ENCODE results near the gene ARHGAP8.

ARHGAP8 gene

DNA sequence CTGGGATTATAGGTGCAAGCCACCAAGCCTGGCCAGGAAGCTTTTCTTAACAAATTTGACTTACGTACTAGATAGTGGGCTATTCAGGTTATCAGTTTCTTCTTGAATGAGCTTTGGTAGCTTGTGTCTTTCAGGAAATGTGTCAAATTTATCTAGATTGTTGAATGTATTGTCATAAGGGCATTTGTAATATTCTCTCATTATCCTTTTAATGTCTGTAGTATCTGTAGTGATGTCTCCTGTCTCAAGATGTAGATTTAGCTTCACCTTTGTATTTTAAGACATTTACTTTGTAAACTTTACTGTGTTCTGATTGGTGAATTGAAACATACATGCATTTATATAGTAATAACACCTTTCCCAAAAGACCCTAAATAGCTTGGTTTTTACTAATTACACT, 20.7 kb downstream of the ARHGAP8 start:
- Histone ChIP-seq H3K4me3 (ENCODE audit: low read length) (no peak overlapping the region), H3K36me3 (ENCODE audit: insufficient read depth, low read length) (no peaks in the 10 kb centered on the region), H3K4me1 (ENCODE audit: insufficient read depth, low read length) (no peaks in the 10 kb centered on the region), H2AFZ (ENCODE audit: low read depth, low read length) (no peak overlapping the region), H3K9me3 (ENCODE audit: low read length) (no peaks in the 10 kb centered on the region), H3K27me3 (ENCODE audit: insufficient read depth, low read length) (no peaks in the 10 kb centered on the region)

DNA sequence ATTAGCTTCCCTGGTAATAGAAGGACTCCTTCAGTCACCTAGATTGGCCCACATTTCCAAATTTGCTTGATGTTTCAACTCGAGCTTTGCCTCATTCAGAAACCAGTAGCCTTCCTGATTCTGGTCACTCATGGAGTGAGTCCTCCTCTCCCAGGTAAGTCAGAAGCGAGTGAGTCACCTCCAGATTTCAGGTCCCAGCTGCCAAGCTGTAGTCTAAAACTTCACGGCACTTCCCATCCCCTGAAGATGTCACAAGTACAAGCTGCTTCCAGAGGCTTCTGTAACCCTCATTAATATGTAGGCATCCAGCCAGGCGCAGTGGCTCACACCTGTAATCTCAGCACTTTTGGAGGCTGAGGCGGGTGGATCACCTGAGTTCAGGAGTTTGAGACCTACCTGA, 23.5 kb downstream of the ARHGAP8 start:
- H2AFZ ChIP-seq (ENCODE audit: low read depth, low read length), result no peak overlapping the region
- no peaks in the 10 kb centered on the region for H3K27me3 ChIP-seq (ENCODE audit: insufficient read depth, low read length)
- H3K36me3 ChIP-seq (ENCODE audit: insufficient read depth, low read length), result no peaks in the 10 kb centered on the region
- no peaks in the 10 kb centered on the region for H3K9me3 ChIP-seq (ENCODE audit: low read length)
- no peak overlapping the region for H3K4me3 ChIP-seq (ENCODE audit: low read length)
- no peaks in the 10 kb centered on the region for H3K4me1 ChIP-seq (ENCODE audit: insufficient read depth, low read length)

DNA sequence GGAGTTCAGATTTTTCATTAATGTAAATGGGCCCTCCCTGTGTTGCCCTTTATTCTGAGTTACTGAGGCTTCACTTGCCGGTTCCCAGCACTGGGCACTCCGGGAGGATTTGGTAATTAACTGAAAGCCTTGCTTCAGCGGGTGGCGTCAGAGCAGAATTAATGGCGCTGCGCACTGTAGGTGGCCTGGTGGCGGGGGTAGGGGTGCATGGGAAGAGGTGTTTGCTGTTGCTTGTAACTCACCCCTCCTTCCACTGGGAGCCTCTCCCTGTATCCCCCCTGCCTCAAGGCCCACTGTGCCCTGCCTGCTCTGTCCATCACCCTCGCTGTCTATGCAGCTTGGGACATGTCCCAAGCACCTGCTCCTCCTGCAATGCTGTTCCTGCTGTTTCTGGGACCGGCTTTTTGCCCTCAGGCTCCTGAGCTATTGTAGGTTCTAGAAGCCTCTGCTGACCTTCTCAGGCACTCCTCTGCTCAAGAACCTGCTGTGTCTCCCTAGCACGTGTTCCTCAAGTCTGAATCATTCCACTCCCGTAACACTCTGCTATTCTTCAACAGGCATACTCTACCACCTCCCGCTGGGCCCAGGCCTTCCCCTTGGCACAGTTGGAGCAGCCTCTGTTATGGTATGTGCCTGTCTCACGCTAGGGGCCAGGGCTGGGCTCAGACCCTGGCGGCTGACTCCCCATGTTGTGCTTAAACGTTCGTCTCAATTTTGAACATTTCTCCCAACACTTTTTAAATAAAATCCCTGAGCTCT, 24.4 kb downstream of the ARHGAP8 start:
- H3K4me1 ChIP-seq (ENCODE audit: insufficient read depth, low read length), result no peaks in the 10 kb centered on the region
- H2AFZ ChIP-seq (ENCODE audit: low read depth, low read length), result no peak overlapping the region
- no peaks in the 10 kb centered on the region for H3K9me3 ChIP-seq (ENCODE audit: low read length)
- H3K27me3 ChIP-seq (ENCODE audit: insufficient read depth, low read length), result no peaks in the 10 kb centered on the region
- no peak overlapping the region for H3K4me3 ChIP-seq (ENCODE audit: low read length)
- no peaks in the 10 kb centered on the region for H3K36me3 ChIP-seq (ENCODE audit: insufficient read depth, low read length)

DNA sequence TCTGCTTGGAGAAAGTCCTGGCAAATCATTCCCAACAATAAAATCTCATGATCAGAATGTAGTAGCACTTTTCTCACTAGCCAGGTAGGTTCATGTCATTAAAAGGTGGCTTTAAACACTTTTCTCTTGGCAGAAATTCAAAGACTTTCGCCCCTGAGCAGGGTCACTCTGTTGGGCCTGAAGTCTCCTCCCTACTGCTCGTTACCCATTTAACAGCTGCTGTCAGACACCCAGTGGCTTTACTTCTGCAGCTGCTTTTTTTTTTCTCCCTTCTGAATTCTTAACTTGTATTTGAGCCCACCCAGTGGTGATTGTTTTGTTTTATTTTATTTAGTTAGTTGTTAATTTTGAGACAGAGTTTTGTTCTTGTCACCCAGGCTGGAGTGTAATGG, 25.0 kb downstream of the ARHGAP8 start:
- Histone ChIP-seq H3K9me3 (ENCODE audit: low read length) (no peaks in the 10 kb centered on the region), H3K27me3 (ENCODE audit: insufficient read depth, low read length) (no peaks in the 10 kb centered on the region), H3K4me1 (ENCODE audit: insufficient read depth, low read length) (no peaks in the 10 kb centered on the region), H3K4me3 (ENCODE audit: low read length) (no peak overlapping the region), H3K36me3 (ENCODE audit: insufficient read depth, low read length) (no peaks in the 10 kb centered on the region), H2AFZ (ENCODE audit: low read depth, low read length) (no peak overlapping the region)

DNA sequence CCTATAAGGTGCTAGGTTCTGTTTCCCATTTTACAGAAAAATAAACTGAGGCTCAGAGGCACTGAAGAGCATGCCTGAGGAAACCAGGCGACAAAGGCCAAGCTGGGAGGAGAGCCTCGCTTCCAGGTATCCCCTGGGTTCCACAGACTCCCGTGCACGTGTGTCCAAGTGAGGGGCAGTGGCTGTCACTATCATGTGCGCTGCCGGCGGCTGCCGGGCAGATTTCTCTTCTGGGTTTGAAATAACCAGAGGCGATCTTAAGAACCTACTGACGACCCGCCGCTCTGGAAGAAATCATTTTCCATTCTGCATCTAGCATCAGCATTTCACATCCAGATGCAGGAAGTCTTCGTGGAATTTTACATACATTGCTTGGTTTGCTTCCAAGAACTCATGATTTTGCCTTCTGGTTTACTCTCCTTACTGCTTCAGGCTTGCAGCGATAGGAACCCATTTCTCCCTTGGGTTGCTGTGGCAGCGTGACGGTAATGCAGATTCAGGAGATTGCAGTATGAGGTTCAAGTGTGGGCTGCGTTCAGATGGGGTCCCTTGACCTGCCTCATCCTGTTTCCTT, 28.6 kb downstream of the ARHGAP8 start:
- Histone ChIP-seq H3K4me1 (ENCODE audit: insufficient read depth, low read length) (no peaks in the 10 kb centered on the region), H3K9me3 (ENCODE audit: low read length) (no peaks in the 10 kb centered on the region), H2AFZ (ENCODE audit: low read depth, low read length) (no peak overlapping the region), H3K27me3 (ENCODE audit: insufficient read depth, low read length) (no peaks in the 10 kb centered on the region), H3K36me3 (ENCODE audit: insufficient read depth, low read length) (no peaks in the 10 kb centered on the region), H3K4me3 (ENCODE audit: low read length) (no peak overlapping the region)

DNA sequence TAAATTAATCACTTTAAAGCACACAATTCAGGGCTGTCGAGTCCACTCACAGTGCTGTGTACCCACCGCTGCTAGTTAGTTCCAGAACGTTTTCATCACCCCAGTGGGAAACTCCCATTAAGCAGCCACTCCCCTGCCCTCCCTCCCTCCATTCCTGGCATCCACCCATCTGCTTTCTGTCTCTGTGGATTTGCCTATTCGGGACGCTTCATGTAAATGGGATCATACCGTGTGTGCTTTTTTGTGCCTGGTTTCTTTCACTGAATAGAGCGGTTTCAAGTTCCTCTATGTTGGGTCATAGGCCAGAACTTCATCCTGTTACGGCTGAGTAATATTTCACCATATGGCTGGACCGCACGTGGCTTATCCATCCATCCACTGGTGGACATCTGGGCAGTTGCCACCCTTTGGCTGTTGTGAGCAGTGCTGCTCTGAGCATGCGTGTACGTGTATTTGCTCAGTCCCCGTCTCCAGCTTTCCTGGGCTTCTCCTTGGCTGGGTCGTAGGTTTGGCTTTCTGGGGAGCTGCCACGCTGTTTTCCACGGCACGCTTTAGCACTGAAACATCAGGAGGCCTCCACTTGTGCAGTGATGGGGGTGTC, 30.1 kb downstream of the ARHGAP8 start:
- Histone ChIP-seq H3K36me3 (ENCODE audit: insufficient read depth, low read length) (no peaks in the 10 kb centered on the region), H3K4me1 (ENCODE audit: insufficient read depth, low read length) (no peaks in the 10 kb centered on the region), H3K4me3 (ENCODE audit: low read length) (no peak overlapping the region), H2AFZ (ENCODE audit: low read depth, low read length) (no peak overlapping the region), H3K27me3 (ENCODE audit: insufficient read depth, low read length) (no peaks in the 10 kb centered on the region), H3K9me3 (ENCODE audit: low read length) (no peaks in the 10 kb centered on the region)

DNA sequence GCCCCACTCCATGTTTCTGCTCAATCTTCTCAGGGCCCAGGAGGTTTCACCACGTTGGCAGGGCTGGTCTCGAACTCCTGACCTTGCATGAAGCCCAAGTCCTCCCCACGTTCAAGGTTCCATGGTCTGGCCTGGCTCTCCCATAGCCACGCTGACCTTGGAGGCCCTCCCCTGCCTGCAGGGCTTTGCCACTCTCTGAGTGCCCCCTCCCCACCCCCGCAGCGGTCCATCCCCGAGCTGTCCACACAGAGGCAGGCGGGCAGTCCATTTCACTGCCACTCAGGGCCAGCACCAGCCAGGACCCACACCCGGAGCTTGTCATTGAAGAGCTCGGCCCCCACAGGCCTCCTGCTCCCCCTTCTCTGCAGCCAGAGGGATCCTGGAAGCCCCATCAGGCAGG, 30.7 kb downstream of the ARHGAP8 start:
- no peaks in the 10 kb centered on the region for H3K36me3 ChIP-seq (ENCODE audit: insufficient read depth, low read length)
- no peaks in the 10 kb centered on the region for H3K4me1 ChIP-seq (ENCODE audit: insufficient read depth, low read length)
- H3K4me3 ChIP-seq (ENCODE audit: low read length), result no peak overlapping the region
- H3K9me3 ChIP-seq (ENCODE audit: low read length), result no peaks in the 10 kb centered on the region
- H2AFZ ChIP-seq (ENCODE audit: low read depth, low read length), result no peak overlapping the region
- no peaks in the 10 kb centered on the region for H3K27me3 ChIP-seq (ENCODE audit: insufficient read depth, low read length)

DNA sequence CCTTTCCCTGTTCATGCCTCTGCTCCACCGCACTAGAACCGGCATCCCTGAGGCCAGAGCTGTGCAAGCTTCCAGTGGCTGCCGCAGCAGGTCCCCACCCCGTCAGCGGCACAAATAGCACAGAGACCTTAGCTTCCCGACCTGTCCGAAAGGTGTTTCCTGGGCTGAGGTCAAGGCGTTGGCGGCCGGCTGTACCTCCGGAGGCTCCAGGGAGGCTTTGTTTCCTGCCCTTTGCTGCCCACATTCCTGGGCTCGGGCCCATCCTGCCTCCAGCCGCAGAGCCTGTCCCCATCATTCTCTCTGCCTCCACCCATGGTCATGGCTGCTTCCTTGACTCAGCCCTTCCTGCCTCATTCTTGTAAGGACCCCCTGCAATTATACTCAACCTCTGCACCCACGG, 31.2 kb downstream of the ARHGAP8 start:
- H3K4me3 ChIP-seq (ENCODE audit: low read length), result no peak overlapping the region
- H3K27me3 ChIP-seq (ENCODE audit: insufficient read depth, low read length), result no peaks in the 10 kb centered on the region
- no peaks in the 10 kb centered on the region for H3K36me3 ChIP-seq (ENCODE audit: insufficient read depth, low read length)
- H3K9me3 ChIP-seq (ENCODE audit: low read length), result no peaks in the 10 kb centered on the region
- H2AFZ ChIP-seq (ENCODE audit: low read depth, low read length), result no peak overlapping the region
- no peaks in the 10 kb centered on the region for H3K4me1 ChIP-seq (ENCODE audit: insufficient read depth, low read length)

DNA sequence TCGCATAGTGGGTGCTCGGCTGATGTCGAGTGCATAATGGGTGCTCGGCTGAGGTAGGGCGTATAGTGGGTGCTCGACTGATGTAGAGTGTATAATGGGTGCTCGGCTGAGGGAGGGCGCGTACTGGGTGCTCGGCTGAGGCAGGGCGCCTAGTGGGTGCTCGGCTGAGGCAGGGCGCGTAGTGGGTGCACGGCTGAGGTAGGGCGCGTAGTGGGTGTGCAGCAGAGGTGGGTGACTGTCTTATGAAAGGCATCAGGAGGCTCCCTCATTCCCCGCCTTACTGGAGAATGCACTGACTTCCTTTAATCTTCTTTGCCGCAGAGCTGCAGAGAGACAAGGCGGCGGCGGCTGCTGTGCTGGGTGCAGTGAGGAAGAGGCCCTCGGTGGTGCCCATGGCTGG, 33.8 kb downstream of the ARHGAP8 start:
- no peak overlapping the region for H2AFZ ChIP-seq (ENCODE audit: low read depth, low read length)
- no peak overlapping the region for H3K4me3 ChIP-seq (ENCODE audit: low read length)
- no peaks in the 10 kb centered on the region for H3K36me3 ChIP-seq (ENCODE audit: insufficient read depth, low read length)
- H3K27me3 ChIP-seq (ENCODE audit: insufficient read depth, low read length), result no peaks in the 10 kb centered on the region
- H3K9me3 ChIP-seq (ENCODE audit: low read length), result no peaks in the 10 kb centered on the region
- no peaks in the 10 kb centered on the region for H3K4me1 ChIP-seq (ENCODE audit: insufficient read depth, low read length)

DNA sequence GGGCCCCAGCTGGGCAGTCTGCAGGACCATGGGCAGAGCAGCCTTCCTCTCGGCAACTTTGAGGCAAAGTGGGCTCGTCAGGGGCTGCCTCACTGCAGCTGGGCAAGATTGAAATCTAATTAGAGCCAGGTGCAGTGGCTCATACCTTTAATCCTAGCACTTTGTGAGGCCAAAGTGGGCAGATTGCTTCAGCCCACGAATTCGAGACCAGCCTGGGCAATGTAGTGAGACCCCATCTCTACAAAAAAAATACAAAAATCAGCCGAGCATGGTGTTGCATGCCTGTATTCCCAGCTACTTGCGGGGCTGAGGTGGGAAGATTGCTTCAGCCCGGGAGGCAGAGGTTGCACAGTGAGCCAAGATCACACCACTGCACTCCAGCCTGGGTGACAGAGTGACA, 34.2 kb downstream of the ARHGAP8 start:
- Histone ChIP-seq H2AFZ (ENCODE audit: low read depth, low read length) (no peak overlapping the region), H3K27me3 (ENCODE audit: insufficient read depth, low read length) (no peaks in the 10 kb centered on the region)

DNA sequence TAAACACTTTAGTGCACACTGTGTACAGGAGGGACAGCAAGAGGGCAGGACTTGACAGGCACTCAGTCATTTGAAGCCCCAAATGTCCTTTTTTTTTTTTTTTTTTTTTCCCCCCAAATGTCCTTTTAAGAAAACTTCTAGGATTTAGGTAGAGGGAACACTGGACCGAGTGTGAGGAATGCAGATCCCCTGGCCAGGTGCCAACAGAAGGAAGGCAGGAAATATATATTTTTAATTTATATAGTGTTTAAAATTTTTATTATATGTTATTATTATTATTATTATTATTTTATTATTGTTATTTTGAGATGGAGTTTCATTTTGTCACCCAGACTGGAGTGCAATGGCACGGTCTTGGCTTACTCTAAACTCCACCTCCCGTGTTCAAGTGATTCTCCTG, 35.5 kb downstream of the ARHGAP8 start:
- H3K27me3 ChIP-seq (ENCODE audit: insufficient read depth, low read length), result no peaks in the 10 kb centered on the region

More for the DNA sequence above, 34.2 kb downstream of the ARHGAP8 start:
- H3K9me3 ChIP-seq (ENCODE audit: low read length), result no peaks in the 10 kb centered on the region
- H3K4me3 ChIP-seq (ENCODE audit: low read length), result no peak overlapping the region
- H3K4me1 ChIP-seq (ENCODE audit: insufficient read depth, low read length), result no peaks in the 10 kb centered on the region
- no peaks in the 10 kb centered on the region for H3K36me3 ChIP-seq (ENCODE audit: insufficient read depth, low read length)

DNA sequence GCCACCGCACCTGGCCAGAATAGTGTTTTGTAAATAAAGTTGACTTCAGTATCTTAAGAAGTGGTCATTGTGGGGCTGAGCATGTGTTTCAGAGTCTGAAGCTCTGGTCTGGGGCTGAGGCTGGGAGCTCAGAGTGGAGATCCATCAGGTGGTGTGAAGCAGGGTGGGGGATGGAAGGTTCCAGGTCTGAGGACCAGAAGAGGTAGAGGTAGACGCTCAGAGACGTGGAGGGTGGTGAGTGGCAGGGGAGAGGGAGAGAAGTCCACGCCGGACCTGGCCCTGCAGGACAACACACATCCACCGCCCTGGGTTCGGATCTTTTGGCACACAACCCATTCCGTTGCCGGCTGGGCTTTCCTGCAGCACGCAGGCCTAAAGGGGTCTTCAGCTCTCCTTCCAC, 40.7 kb downstream of the ARHGAP8 start:
- no peaks in the 10 kb centered on the region for H3K4me1 ChIP-seq (ENCODE audit: insufficient read depth, low read length)
- no peak overlapping the region for H3K4me3 ChIP-seq (ENCODE audit: low read length)
- no peak overlapping the region for H2AFZ ChIP-seq (ENCODE audit: low read depth, low read length)
- H3K36me3 ChIP-seq (ENCODE audit: insufficient read depth, low read length), result no peaks in the 10 kb centered on the region
- H3K27me3 ChIP-seq (ENCODE audit: insufficient read depth, low read length), result peaks cover 4% of the 10 kb centered on the region
- no peaks in the 10 kb centered on the region for H3K9me3 ChIP-seq (ENCODE audit: low read length)

More for the DNA sequence above, 35.5 kb downstream of the ARHGAP8 start:
- no peak overlapping the region for H2AFZ ChIP-seq (ENCODE audit: low read depth, low read length)
- no peaks in the 10 kb centered on the region for H3K4me1 ChIP-seq (ENCODE audit: insufficient read depth, low read length)
- H3K4me3 ChIP-seq (ENCODE audit: low read length), result no peak overlapping the region
- no peaks in the 10 kb centered on the region for H3K9me3 ChIP-seq (ENCODE audit: low read length)
- no peaks in the 10 kb centered on the region for H3K36me3 ChIP-seq (ENCODE audit: insufficient read depth, low read length)

DNA sequence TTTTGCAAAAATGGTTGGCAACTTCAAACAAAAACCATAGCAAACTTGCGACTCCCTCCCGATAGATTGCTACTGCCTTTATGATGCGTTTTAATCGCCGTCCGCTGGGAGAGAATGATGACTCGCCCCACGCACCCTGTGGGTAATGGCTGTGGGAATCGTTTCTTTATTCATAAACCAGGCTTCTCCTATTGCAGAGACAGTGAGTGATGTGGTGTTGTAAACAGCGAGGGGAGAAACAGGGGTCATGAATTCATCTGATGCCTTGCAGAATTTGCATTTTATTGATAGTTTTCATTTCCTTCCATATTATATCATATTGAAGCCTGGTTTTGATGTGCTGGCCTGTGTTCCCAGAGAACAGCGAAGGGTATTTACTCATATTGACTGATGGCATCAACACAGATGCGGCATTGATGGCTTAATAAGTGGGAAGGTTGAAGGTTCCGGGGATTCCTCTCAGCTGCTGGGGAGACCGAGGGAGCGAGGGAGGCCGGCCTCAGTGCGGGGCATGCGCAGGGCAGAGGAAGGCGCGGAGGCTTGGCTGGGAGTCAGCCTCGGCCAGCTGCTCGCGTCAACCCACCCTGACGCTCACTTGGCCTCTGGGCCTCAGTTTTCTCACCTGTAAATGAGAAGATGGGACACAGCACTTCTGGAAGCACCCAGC, 41.3 kb downstream of the ARHGAP8 start:
- H3K4me3 ChIP-seq (ENCODE audit: low read length), result no peak overlapping the region
- H2AFZ ChIP-seq (ENCODE audit: low read depth, low read length), result no peak overlapping the region
- no peaks in the 10 kb centered on the region for H3K36me3 ChIP-seq (ENCODE audit: insufficient read depth, low read length)
- no peaks in the 10 kb centered on the region for H3K9me3 ChIP-seq (ENCODE audit: low read length)
- no peaks in the 10 kb centered on the region for H3K4me1 ChIP-seq (ENCODE audit: insufficient read depth, low read length)
- peaks cover 4% of the 10 kb centered on the region for H3K27me3 ChIP-seq (ENCODE audit: insufficient read depth, low read length)
